Activated T-cell treated with anti-CD3 and anti-CD28 coated beads, Interleukin-2, amount 50 U/mL, for 24 hours (primary cell): ENCODE results near the gene PMEL.
"Not testable (repeated sequence)": the region's sequence is repeated elsewhere in the genome, so short reads cannot be mapped to it uniquely, and the experiment has no call there.

ENCODE experiments used
- DNase-seq: peaks from one replicate; pipeline ENCODE4 v3.0.0-alpha.2; 2020
- H3K27ac Mint-ChIP-seq: 2 replicates; pipeline ENCODE4 v1.8.0; 2020; ENCODE audit warnings: mild to moderate bottlenecking, mixed read lengths
- H3K27me3 Mint-ChIP-seq: 2 replicates; pipeline ENCODE4 v1.8.0; 2020; ENCODE audit warnings: mixed read lengths
- H3K36me3 Mint-ChIP-seq: 2 replicates; pipeline ENCODE4 v1.8.0; 2020; ENCODE audit warnings: low read depth, mixed read lengths
- H3K4me1 Mint-ChIP-seq: 2 replicates; pipeline ENCODE4 v1.8.0; 2020; ENCODE audit warnings: low read depth, mixed read lengths
- H3K4me3 Mint-ChIP-seq: 2 replicates; pipeline ENCODE4 v1.8.0; 2020; ENCODE audit warnings: mild to moderate bottlenecking, moderate library complexity, mixed read lengths
- H3K9me3 Mint-ChIP-seq: 2 replicates; pipeline ENCODE4 v1.8.0; 2020; ENCODE audit warnings: mixed read lengths

PMEL gene

GRCh38 chr12:55996201-55996714, 30.4 kb upstream of the PMEL start:
- H3K4me3 Mint-ChIP-seq, result peak overlapping the region; percentile 73
- H3K9me3 Mint-ChIP-seq, result no peaks in the 10 kb centered on the region
- H3K27me3 Mint-ChIP-seq, result peaks cover 13% of the 10 kb centered on the region
- DNase-seq, result peak; percentile 52
- H3K27ac Mint-ChIP-seq, result peak overlapping the region; percentile 66
- peaks cover 39% of the 10 kb centered on the region for H3K36me3 Mint-ChIP-seq
- H3K4me1 Mint-ChIP-seq, result peaks cover 22% of the 10 kb centered on the region

GRCh38 chr12:55995366-55995765, 29.5 kb upstream of the PMEL start:
- peaks cover 13% of the 10 kb centered on the region for H3K27me3 Mint-ChIP-seq
- H3K4me3 Mint-ChIP-seq, result no peak overlapping the region
- no peaks in the 10 kb centered on the region for H3K9me3 Mint-ChIP-seq
- peak overlapping the region; percentile 29 for H3K27ac Mint-ChIP-seq
- DNase-seq, result no peak
- peaks cover 22% of the 10 kb centered on the region for H3K4me1 Mint-ChIP-seq
- peaks cover 48% of the 10 kb centered on the region for H3K36me3 Mint-ChIP-seq

- peaks cover 16% of the 10 kb centered on the region for H3K4me1 Mint-ChIP-seq
- DNase-seq, result no peak
- H3K9me3 Mint-ChIP-seq, result no peaks in the 10 kb centered on the region
- H3K36me3 Mint-ChIP-seq, result peaks cover 65% of the 10 kb centered on the region
- peak overlapping the region; percentile 45 for H3K27ac Mint-ChIP-seq
- no peak overlapping the region for H3K4me3 Mint-ChIP-seq
- H3K27me3 Mint-ChIP-seq, result peaks cover 13% of the 10 kb centered on the region
Measured at GRCh38 chr12:55993230-55993853, 27.5 kb upstream of the PMEL start.

- H3K4me3 Mint-ChIP-seq, result no peak overlapping the region
- no peak overlapping the region for H3K27ac Mint-ChIP-seq
- DNase-seq, result no peak
- peaks cover 6% of the 10 kb centered on the region for H3K4me1 Mint-ChIP-seq
- H3K36me3 Mint-ChIP-seq, result peaks cover 83% of the 10 kb centered on the region
- no peaks in the 10 kb centered on the region for H3K9me3 Mint-ChIP-seq
- no peaks in the 10 kb centered on the region for H3K27me3 Mint-ChIP-seq
Measured at GRCh38 chr12:55991110-55991509, 25.3 kb upstream of the PMEL start.

- Mint-ChIP-seq H3K4me1 (peaks cover 12% of the 10 kb centered on the region), H3K27ac (peak overlapping the region; percentile 18), H3K36me3 (peaks cover 64% of the 10 kb centered on the region)
- not testable (repeated sequence) for H3K27me3 Mint-ChIP-seq, H3K9me3 Mint-ChIP-seq, H3K4me3 Mint-ChIP-seq
- DNase-seq, result peak; percentile 9
Measured at GRCh38 chr12:55985976-55986375, 20.1 kb upstream of the PMEL start.

- Mint-ChIP-seq H3K36me3 (peaks cover 64% of the 10 kb centered on the region), H3K9me3 (no peaks in the 10 kb centered on the region), H3K27ac (peak overlapping the region; percentile 14), H3K4me1 (peaks cover 12% of the 10 kb centered on the region), H3K27me3 (no peaks in the 10 kb centered on the region), H3K4me3 (no peak overlapping the region)
- no peak for DNase-seq
Measured at GRCh38 chr12:55985341-55985740, 19.5 kb upstream of the PMEL start.

- peaks cover 15% of the 10 kb centered on the region for H3K4me1 Mint-ChIP-seq
- DNase-seq, result no peak
- no peaks in the 10 kb centered on the region for H3K9me3 Mint-ChIP-seq
- H3K27ac Mint-ChIP-seq, result no peak overlapping the region
- peaks cover 61% of the 10 kb centered on the region for H3K36me3 Mint-ChIP-seq
- H3K27me3 Mint-ChIP-seq, result no peaks in the 10 kb centered on the region
- no peak overlapping the region for H3K4me3 Mint-ChIP-seq
Measured at GRCh38 chr12:55984861-55985260, 19.0 kb upstream of the PMEL start.

GRCh38 chr12:55983232-55983842, 17.5 kb upstream of the PMEL start:
- Mint-ChIP-seq H3K27me3 (no peaks in the 10 kb centered on the region), H3K4me3 (no peak overlapping the region), H3K36me3 (peaks cover 56% of the 10 kb centered on the region), H3K27ac (peak overlapping the region; percentile 37), H3K9me3 (no peaks in the 10 kb centered on the region), H3K4me1 (peaks cover 22% of the 10 kb centered on the region)
- DNase-seq, result no peak

- Mint-ChIP-seq H3K4me3 (no peak overlapping the region), H3K27me3 (no peaks in the 10 kb centered on the region), H3K36me3 (peaks cover 52% of the 10 kb centered on the region), H3K9me3 (no peaks in the 10 kb centered on the region), H3K27ac (no peak overlapping the region), H3K4me1 (peaks cover 28% of the 10 kb centered on the region)
- no peak for DNase-seq
Measured at GRCh38 chr12:55982319-55982936, 16.6 kb upstream of the PMEL start.

- not testable (repeated sequence) for H3K27me3 Mint-ChIP-seq, H3K4me3 Mint-ChIP-seq, H3K27ac Mint-ChIP-seq, H3K9me3 Mint-ChIP-seq, DNase-seq
- H3K4me1 Mint-ChIP-seq, result peaks cover 33% of the 10 kb centered on the region
- H3K36me3 Mint-ChIP-seq, result peaks cover 48% of the 10 kb centered on the region
Measured at GRCh38 chr12:55981882-55982281, 16.0 kb upstream of the PMEL start.

GRCh38 chr12:55979069-55979468, 13.2 kb upstream of the PMEL start:
- H3K4me1 Mint-ChIP-seq, result peaks cover 39% of the 10 kb centered on the region
- peaks cover 38% of the 10 kb centered on the region for H3K36me3 Mint-ChIP-seq
- no peaks in the 10 kb centered on the region for H3K27me3 Mint-ChIP-seq
- no peak overlapping the region for H3K4me3 Mint-ChIP-seq
- H3K9me3 Mint-ChIP-seq, result no peaks in the 10 kb centered on the region
- DNase-seq, result no peak
- H3K27ac Mint-ChIP-seq, result no peak overlapping the region

GRCh38 chr12:55978393-55978792, 12.6 kb upstream of the PMEL start:
- Mint-ChIP-seq H3K4me3 (no peak overlapping the region), H3K36me3 (peaks cover 32% of the 10 kb centered on the region), H3K4me1 (peaks cover 39% of the 10 kb centered on the region), H3K9me3 (no peaks in the 10 kb centered on the region), H3K27ac (no peak overlapping the region), H3K27me3 (no peaks in the 10 kb centered on the region)
- DNase-seq, result no peak

GRCh38 chr12:55974308-55974730, 8.5 kb upstream of the PMEL start:
- Mint-ChIP-seq H3K4me1 (peaks cover 31% of the 10 kb centered on the region), H3K9me3 (no peaks in the 10 kb centered on the region), H3K36me3 (peaks cover 23% of the 10 kb centered on the region), H3K4me3 (no peak overlapping the region), H3K27ac (no peak overlapping the region), H3K27me3 (no peaks in the 10 kb centered on the region)
- DNase-seq, result no peak

- DNase-seq, result peak; percentile 93
- Mint-ChIP-seq H3K36me3 (peaks cover 25% of the 10 kb centered on the region), H3K9me3 (no peaks in the 10 kb centered on the region), H3K27me3 (no peaks in the 10 kb centered on the region), H3K27ac (no peak within 1 kb of the TSS), H3K4me3 (no peak within 1 kb of the TSS), H3K4me1 (peaks cover 31% of the 10 kb centered on the region)
Measured at GRCh38 chr12:55973599-55974307, 7.9 kb upstream of the PMEL start, which contains the start of gene RAB5B. Gene RAB5B (plus strand): TSS chr12:55974078. CDS start chr12:55986961, 12,883 bp downstream.
